DND-41 (cell line): ENCODE data around the gene DAB1.

Experiments used
- ATAC-seq: fragments of 200-7000 bp; cut with Tn5 transposase; 3 replicates; pipeline ENCODE4 v1.9.1; 2021; ENCODE audit warnings: low read depth; ENCODE audit not compliant: insufficient read depth
- DNase-seq: peaks from one replicate; pipeline ENCODE4 v3.0.0-alpha.2; 2020
- H2AFZ ChIP-seq: 2 replicates; pipeline ENCODE4 v1.6.0; 2012; ENCODE audit warnings: low read depth, low read length
- H3K27ac ChIP-seq: 2 replicates; pipeline ENCODE4 v1.5.1; 2012; ENCODE audit warnings: low read length, inconsistent platforms
- H3K27me3 ChIP-seq: fragments of 200-600 bp; sonication (generic); 2 replicates; pipeline ENCODE4 v1.6.0; 2012; ENCODE audit warnings: low read length, mild to moderate bottlenecking, inconsistent platforms; ENCODE audit not compliant: insufficient read depth, poor library complexity
- H3K36me3 ChIP-seq: 2 replicates; pipeline ENCODE4 v1.5.1; 2012; ENCODE audit warnings: low read length, inconsistent platforms; ENCODE audit not compliant: insufficient read depth
- H3K4me1 ChIP-seq: 2 replicates; pipeline ENCODE4 v1.5.1; 2012; ENCODE audit warnings: mild to moderate bottlenecking, low read length; ENCODE audit not compliant: insufficient read depth
- H3K4me2 ChIP-seq: 2 replicates; pipeline ENCODE4 v1.6.0; 2012; ENCODE audit warnings: mild to moderate bottlenecking, moderate library complexity, low read length, inconsistent platforms; ENCODE audit not compliant: insufficient read depth
- H3K4me3 ChIP-seq, 2 experiments: fragments of 200-600 bp in 1 of 2; shearing (Covaris generic) in 1 of 2; 2 replicates each; pipeline ENCODE4 v1.5.1; 2012 to 2016; ENCODE audit warnings: inconsistent platforms in 2 of 2, low read length in 2 of 2, mild to moderate bottlenecking in 2 of 2, low read depth in 1 of 2, moderate library complexity in 1 of 2
- H3K79me2 ChIP-seq: 2 replicates; pipeline ENCODE4 v1.6.0; 2012; ENCODE audit warnings: low read length, inconsistent platforms; ENCODE audit not compliant: insufficient read depth
- H3K9ac ChIP-seq: 2 replicates; pipeline ENCODE4 v1.6.0; 2012; ENCODE audit warnings: low read depth, mild to moderate bottlenecking, inconsistent platforms, low read length, moderate library complexity
- H3K9me3 ChIP-seq: 2 replicates; pipeline ENCODE4 v1.5.1; 2012; ENCODE audit warnings: low read length, moderate library complexity, mild to moderate bottlenecking, inconsistent platforms; ENCODE audit not compliant: insufficient read depth, severe bottlenecking
- H4K20me1 ChIP-seq: 2 replicates; pipeline ENCODE4 v1.6.0; 2012; ENCODE audit warnings: low read length; ENCODE audit not compliant: insufficient read depth
- CTCF ChIP-seq: IDR thresholded peaks from 2 replicates; pipeline ENCODE4 v1.5.1; 2012; ENCODE audit warnings: borderline replicate concordance, low read length, moderate library complexity, mild to moderate bottlenecking; ENCODE audit not compliant: poor library complexity, severe bottlenecking; ENCODE audit errors: extremely low read depth
- EZH2 ChIP-seq: IDR thresholded peaks from 3 replicates; pipeline ENCODE4 v1.6.1; 2012; ENCODE audit warnings: borderline replicate concordance, low read depth, mild to moderate bottlenecking, moderate library complexity, low read length, inconsistent platforms; ENCODE audit not compliant: severe bottlenecking

DAB1 gene

DNA sequence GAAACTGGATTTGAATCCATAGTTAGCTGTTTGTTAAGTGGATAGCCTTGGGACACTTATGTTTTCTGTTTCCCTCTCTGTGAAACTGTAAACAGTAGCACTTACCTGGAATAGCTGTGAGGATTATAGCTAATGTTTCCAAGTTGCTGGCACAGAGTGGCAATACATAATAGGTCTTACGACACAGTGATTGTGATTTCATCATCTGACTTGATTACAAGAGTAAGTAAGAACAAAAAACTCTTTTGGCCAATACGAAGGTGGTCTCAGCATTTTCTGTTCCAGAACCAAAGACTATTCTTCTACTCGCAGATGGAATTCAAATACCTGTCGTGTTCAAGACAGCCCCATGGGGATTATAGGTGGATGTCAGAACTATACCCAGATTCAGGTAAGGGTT lies 460.2 kb downstream of the DAB1 start:
- TF ChIP-seq EZH2, result no peak
- no peak for TF ChIP-seq CTCF
- H2AFZ ChIP-seq, result no peak overlapping the region

DNA sequence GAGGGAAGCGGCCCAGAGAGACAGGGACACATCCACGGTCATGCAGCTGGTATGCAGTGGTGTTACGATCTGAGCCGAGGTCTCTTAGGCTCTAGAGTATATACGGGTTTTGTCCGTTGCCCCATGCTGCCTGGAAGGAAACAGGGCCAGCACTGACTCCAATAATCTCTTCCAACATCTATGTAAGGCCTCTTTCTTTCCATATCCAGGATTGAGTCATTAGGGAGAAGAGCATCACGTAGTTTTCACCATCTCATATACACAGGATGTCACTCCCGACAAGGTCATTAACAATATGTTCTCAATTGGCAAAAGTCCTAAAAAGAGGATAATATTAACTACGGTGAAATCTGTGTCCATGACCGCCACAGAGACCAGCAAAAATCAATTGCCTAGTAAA lies 462.4 kb downstream of the DAB1 start:
- no peaks in the 10 kb centered on the region for H4K20me1 ChIP-seq
- no peaks in the 10 kb centered on the region for H3K36me3 ChIP-seq
- no peak overlapping the region for H3K27ac ChIP-seq

More for the DNA sequence above, 460.2 kb downstream of the DAB1 start:
- no peaks in the 10 kb centered on the region for H3K27me3 ChIP-seq
- H4K20me1 ChIP-seq, result no peaks in the 10 kb centered on the region
- H3K36me3 ChIP-seq, result no peaks in the 10 kb centered on the region
- DNase-seq (no peak), ATAC-seq (no peak)
- H3K4me1 ChIP-seq, result no peaks in the 10 kb centered on the region
- no peak overlapping the region for H3K9ac ChIP-seq
- H3K4me2 ChIP-seq, result no peak overlapping the region
- H3K4me3 ChIP-seq, result no peak overlapping the region
- no peaks in the 10 kb centered on the region for H3K9me3 ChIP-seq
- no peak overlapping the region for H3K27ac ChIP-seq
- no peaks in the 10 kb centered on the region for H3K79me2 ChIP-seq

GRCh38 chr1:56958526-56958925 lies 465.3 kb downstream of the DAB1 start:
- H3K79me2 ChIP-seq, result no peaks in the 10 kb centered on the region
- no peaks in the 10 kb centered on the region for H3K9me3 ChIP-seq
- H3K27me3 ChIP-seq, result no peaks in the 10 kb centered on the region
- no peak overlapping the region for H3K4me2 ChIP-seq
- ATAC-seq (no peak), DNase-seq (no peak)
- no peak overlapping the region for H3K4me3 ChIP-seq
- no peak overlapping the region for H3K27ac ChIP-seq
- H2AFZ ChIP-seq, result no peak overlapping the region
- no peaks in the 10 kb centered on the region for H3K4me1 ChIP-seq
- TF ChIP-seq EZH2 (no peak), CTCF (no peak)
- no peak overlapping the region for H3K9ac ChIP-seq
- no peaks in the 10 kb centered on the region for H4K20me1 ChIP-seq
- H3K36me3 ChIP-seq, result no peaks in the 10 kb centered on the region

More for the DNA sequence above, 462.4 kb downstream of the DAB1 start:
- TF ChIP-seq EZH2, result no peak
- no peak for TF ChIP-seq CTCF
- no peaks in the 10 kb centered on the region for H3K9me3 ChIP-seq
- no peak for ATAC-seq
- no peak overlapping the region for H3K4me3 ChIP-seq
- H3K4me1 ChIP-seq, result no peaks in the 10 kb centered on the region
- H3K27me3 ChIP-seq, result no peaks in the 10 kb centered on the region
- no peak overlapping the region for H3K9ac ChIP-seq
- H3K79me2 ChIP-seq, result no peaks in the 10 kb centered on the region
- H3K4me2 ChIP-seq, result no peak overlapping the region
- no peak overlapping the region for H2AFZ ChIP-seq
- DNase-seq, result no peak

GRCh38 chr1:56957931-56958330 lies 465.9 kb downstream of the DAB1 start:
- Histone ChIP-seq H3K4me1 (no peaks in the 10 kb centered on the region), H3K4me3 (no peak overlapping the region), H3K79me2 (no peaks in the 10 kb centered on the region), H2AFZ (no peak overlapping the region), H3K27ac (no peak overlapping the region), H4K20me1 (no peaks in the 10 kb centered on the region), H3K4me2 (no peak overlapping the region), H3K9me3 (no peaks in the 10 kb centered on the region), H3K9ac (no peak overlapping the region), H3K36me3 (no peaks in the 10 kb centered on the region), H3K27me3 (no peaks in the 10 kb centered on the region)
- no peak for DNase-seq
- TF ChIP-seq EZH2 (no peak), CTCF (no peak)
- no peak for ATAC-seq
